Neural cell (in vitro differentiated cells): Measurements from ENCODE around the gene COQ2. TPM values are rescaled to one million over a fixed set of nuclear protein-coding genes. Genes with fewer than 3 reads are reported as not detected.
"Not testable (repeated sequence)": the region's sequence is repeated elsewhere in the genome, so short reads cannot be mapped to it uniquely, and the experiment has no call there.

ENCODE experiments used
- H2AFZ ChIP-seq: fragments of 200-600, 300-800 bp; sonication (generic), shearing (Covaris generic); 2 replicates; pipeline ENCODE4 v1.6.0; 2014; ENCODE audit warnings: low read depth, mild to moderate bottlenecking, antibody characterized with exemption, low read length, moderate library complexity
- H3F3A ChIP-seq: fragments of 200-600 bp; shearing (Covaris generic); 2 replicates; pipeline ENCODE4 v1.6.1; 2016; ENCODE audit warnings: mild to moderate bottlenecking, moderate library complexity, mixed read lengths, antibody characterized with exemption, low read length; ENCODE audit not compliant: insufficient read depth, poor library complexity, severe bottlenecking
- H3K27ac ChIP-seq: fragments of 200-600, 300-800 bp; sonication (generic), shearing (Covaris generic); 2 replicates; pipeline ENCODE4 v1.5.1; 2014; ENCODE audit warnings: mild to moderate bottlenecking, low read length, moderate library complexity
- H3K27me3 ChIP-seq: fragments of 300-800, 200-600 bp; sonication (generic), shearing (Covaris generic); 2 replicates; pipeline ENCODE4 v1.6.0; 2014; ENCODE audit warnings: mild to moderate bottlenecking, low read depth, low read length, moderate library complexity; ENCODE audit not compliant: insufficient read depth
- H3K36me3 ChIP-seq: fragments of 300-800, 200-600 bp; sonication (generic), shearing (Covaris generic); 2 replicates; pipeline ENCODE4 v1.5.1; 2014; ENCODE audit warnings: mild to moderate bottlenecking, antibody characterized with exemption, low read length, moderate library complexity; ENCODE audit not compliant: insufficient read depth
- H3K4me2 ChIP-seq: fragments of 300-800, 200-600 bp; sonication (generic), shearing (Covaris generic); 2 replicates; pipeline ENCODE4 v1.6.0; 2014; ENCODE audit warnings: mild to moderate bottlenecking, low read length
- H3K4me3 ChIP-seq: fragments of 300-800, 200-600 bp; sonication (generic), shearing (Covaris generic); 2 replicates; pipeline ENCODE4 v1.5.1; 2014; ENCODE audit warnings: mild to moderate bottlenecking, low read length, moderate library complexity
- H3K79me2 ChIP-seq: fragments of 200-600 bp; shearing (Covaris generic); replicated peaks from 2 replicates; pipeline ENCODE4 v1.6.0; 2014; ENCODE audit warnings: mild to moderate bottlenecking, low read length, moderate library complexity; ENCODE audit not compliant: insufficient read depth
- H3K9ac ChIP-seq: fragments of 300-800, 200-600 bp; sonication (generic), shearing (Covaris generic); 2 replicates; pipeline ENCODE4 v1.6.1; 2016; ENCODE audit warnings: mild to moderate bottlenecking, low read length, mixed read lengths
- H3K9me2 ChIP-seq: fragments of 200-600 bp; shearing (Covaris generic); 2 replicates; pipeline ENCODE4 v1.6.1; 2016; ENCODE audit warnings: mild to moderate bottlenecking, low read length, mixed read lengths; ENCODE audit not compliant: insufficient read depth
- H3K9me3 ChIP-seq: fragments of 200-600, 300-800 bp; sonication (generic), shearing (Covaris generic); 2 replicates; pipeline ENCODE4 v1.6.1; 2016; ENCODE audit warnings: mild to moderate bottlenecking, mixed run types, low read length, moderate library complexity, mixed read lengths
- H4K20me1 ChIP-seq: fragments of 200-600 bp; shearing (Covaris generic); 2 replicates; pipeline ENCODE4 v1.6.1; 2016; ENCODE audit warnings: mild to moderate bottlenecking, mixed run types; ENCODE audit not compliant: insufficient read depth
- EP300 ChIP-seq: fragments of 450-650 bp; conservative IDR thresholded peaks from 2 replicates; pipeline ENCODE4 v1.6.1; 2014; ENCODE audit warnings: antibody characterized with exemption, mild to moderate bottlenecking, moderate library complexity; ENCODE audit not compliant: poor library complexity, severe bottlenecking
- EZH2 ChIP-seq: fragments of 200-600, 300-800 bp; shearing (Covaris generic), sonication (generic); IDR thresholded peaks from 2 replicates; pipeline ENCODE4 v1.6.1; 2014; ENCODE audit warnings: antibody characterized with exemption, low read length, borderline replicate concordance, mild to moderate bottlenecking; ENCODE audit not compliant: insufficient read depth, poor library complexity, severe bottlenecking
- MXI1 ChIP-seq: fragments of 450-650 bp; conservative IDR thresholded peaks from 2 replicates; pipeline ENCODE4 v1.6.1; 2014; ENCODE audit warnings: antibody characterized with exemption, mild to moderate bottlenecking; ENCODE audit not compliant: poor library complexity, severe bottlenecking
- POLR2AphosphoS5 ChIP-seq: IDR thresholded peaks from 2 replicates; pipeline ENCODE4 v1.6.1; 2012
- RAD21 ChIP-seq: fragments of 450-650 bp; conservative IDR thresholded peaks from 2 replicates; pipeline ENCODE4 v1.6.1; 2014; ENCODE audit warnings: antibody characterized with exemption, mild to moderate bottlenecking, moderate library complexity
- SMC3 ChIP-seq: fragments of 450-650 bp; conservative IDR thresholded peaks from 2 replicates; pipeline ENCODE4 v1.6.1; 2014; ENCODE audit warnings: antibody characterized with exemption, mild to moderate bottlenecking, moderate library complexity; ENCODE audit not compliant: poor library complexity
- TAF1 ChIP-seq: IDR thresholded peaks from 2 replicates; pipeline ENCODE4 v1.6.1; 2012; ENCODE audit warnings: low read depth
- polyA plus RNA-seq: library from polyadenylated mRNA; depleted of rRNA; stranded (reverse); fragments of >200 nt; gene quantifications from 2 replicates; pipeline ENCODE4 v1.2.3, GENCODE V29; 2014
- TF ChIP-seq, protein P1 (sequence below): fragments of 450-650 bp; IDR thresholded peaks from 2 replicates; pipeline ENCODE4 v1.5.1; 2014; ENCODE audit warnings: antibody characterized with exemption, mild to moderate bottlenecking, moderate library complexity; ENCODE audit not compliant: poor library complexity, severe bottlenecking
- TF ChIP-seq, protein P2 (sequence below): IDR thresholded peaks from 2 replicates; pipeline ENCODE4 v1.6.1; 2012; ENCODE audit warnings: borderline replicate concordance

Gene COQ2
- polyA plus RNA-seq, 1 donor from 2014 or later: 19.8 TPM

DNA sequence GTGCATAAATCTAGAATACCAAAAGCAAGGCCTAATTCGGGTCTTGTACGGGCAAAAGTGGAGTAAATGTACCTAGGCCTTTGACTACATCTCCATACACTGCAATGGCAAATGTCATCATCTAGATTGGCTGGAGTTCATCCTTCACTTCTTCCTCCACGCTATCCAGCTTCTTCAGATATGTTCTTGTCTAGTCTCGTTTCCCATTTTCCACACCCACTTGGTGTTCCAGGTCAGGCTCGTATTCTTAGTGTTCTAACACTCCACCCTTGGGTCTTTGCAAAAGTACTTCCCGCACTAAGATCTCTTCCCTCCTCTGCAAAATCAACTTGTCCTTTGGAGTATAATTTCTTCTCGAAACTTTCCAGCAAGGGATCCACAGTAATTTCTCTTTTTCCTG, 1.4 kb downstream of the COQ2 start (continued):
- TF ChIP-seq RAD21: no peak

DNA sequence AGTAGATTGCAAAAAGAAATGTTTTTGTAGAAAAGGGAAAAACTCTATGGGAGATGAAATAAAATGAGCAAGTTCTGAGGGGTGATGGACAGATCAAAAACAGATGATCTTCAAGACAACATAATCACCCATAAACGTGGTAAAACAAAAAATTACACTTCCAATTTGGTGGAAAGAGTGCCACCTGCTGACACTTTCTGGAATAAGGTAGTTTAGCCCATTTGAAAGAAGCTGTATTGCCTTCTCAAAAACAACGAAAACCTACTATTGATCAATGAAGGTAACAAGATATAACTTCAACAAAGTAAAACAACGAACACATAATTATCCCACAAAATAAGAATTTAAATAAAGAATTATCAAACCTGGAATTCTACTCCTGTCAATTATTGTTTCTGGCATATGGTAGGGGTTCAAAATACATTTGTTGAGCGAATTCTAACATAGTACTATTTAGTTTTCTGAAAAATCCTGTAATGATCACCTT, 2.5 kb downstream of the COQ2 start:
- peaks cover 3% of the 10 kb centered on the region for H3F3A ChIP-seq
- peak overlapping the region; percentile 43 for H3K4me3 ChIP-seq
- no peaks in the 10 kb centered on the region for H3K9me2 ChIP-seq
- no peak overlapping the region for H3K9ac ChIP-seq
- H2AFZ ChIP-seq: no peak overlapping the region
- H3K27ac ChIP-seq: no peak overlapping the region
- H3K9me3 ChIP-seq: no peaks in the 10 kb centered on the region
- no peaks in the 10 kb centered on the region for H3K27me3 ChIP-seq
- no peaks in the 10 kb centered on the region for H3K79me2 ChIP-seq
- H3K36me3 ChIP-seq: no peaks in the 10 kb centered on the region
- no peak overlapping the region for H3K4me2 ChIP-seq
- H4K20me1 ChIP-seq: no peaks in the 10 kb centered on the region
- TF ChIP-seq, protein P1, sequence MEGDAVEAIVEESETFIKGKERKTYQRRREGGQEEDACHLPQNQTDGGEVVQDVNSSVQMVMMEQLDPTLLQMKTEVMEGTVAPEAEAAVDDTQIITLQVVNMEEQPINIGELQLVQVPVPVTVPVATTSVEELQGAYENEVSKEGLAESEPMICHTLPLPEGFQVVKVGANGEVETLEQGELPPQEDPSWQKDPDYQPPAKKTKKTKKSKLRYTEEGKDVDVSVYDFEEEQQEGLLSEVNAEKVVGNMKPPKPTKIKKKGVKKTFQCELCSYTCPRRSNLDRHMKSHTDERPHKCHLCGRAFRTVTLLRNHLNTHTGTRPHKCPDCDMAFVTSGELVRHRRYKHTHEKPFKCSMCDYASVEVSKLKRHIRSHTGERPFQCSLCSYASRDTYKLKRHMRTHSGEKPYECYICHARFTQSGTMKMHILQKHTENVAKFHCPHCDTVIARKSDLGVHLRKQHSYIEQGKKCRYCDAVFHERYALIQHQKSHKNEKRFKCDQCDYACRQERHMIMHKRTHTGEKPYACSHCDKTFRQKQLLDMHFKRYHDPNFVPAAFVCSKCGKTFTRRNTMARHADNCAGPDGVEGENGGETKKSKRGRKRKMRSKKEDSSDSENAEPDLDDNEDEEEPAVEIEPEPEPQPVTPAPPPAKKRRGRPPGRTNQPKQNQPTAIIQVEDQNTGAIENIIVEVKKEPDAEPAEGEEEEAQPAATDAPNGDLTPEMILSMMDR: peak; percentile 79
- TF ChIP-seq SMC3: peak; percentile 69
- TF ChIP-seq EP300: no peak
- peak; percentile 65 for TF ChIP-seq RAD21

DNA sequence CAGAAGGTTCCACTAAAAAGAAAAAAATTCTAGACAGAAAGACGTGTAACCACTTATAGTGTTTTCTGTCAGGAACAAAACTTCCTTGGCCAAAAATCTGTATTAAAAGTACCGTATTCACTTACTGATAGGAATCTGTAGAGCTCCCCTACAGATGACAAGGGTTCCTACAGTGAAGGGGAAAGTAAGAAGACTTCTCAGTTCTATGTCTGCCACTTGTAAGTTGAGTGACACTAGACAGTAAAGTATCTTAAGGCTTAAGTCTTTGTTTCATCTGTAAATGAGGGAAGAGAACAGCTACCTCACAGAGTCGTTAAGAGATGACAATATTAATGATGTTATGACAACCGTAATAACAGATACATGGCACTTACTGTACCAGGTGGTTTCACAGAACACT, 3.3 kb downstream of the COQ2 start:
- Histone ChIP-seq H3K9me2 (no peaks in the 10 kb centered on the region), H2AFZ (no peak overlapping the region), H3K9ac (no peak overlapping the region), H3F3A (peaks cover 3% of the 10 kb centered on the region), H3K4me3 (peak overlapping the region; percentile 43), H3K79me2 (no peaks in the 10 kb centered on the region), H3K9me3 (no peaks in the 10 kb centered on the region), H3K4me2 (no peak overlapping the region), H3K27ac (no peak overlapping the region), H3K36me3 (no peaks in the 10 kb centered on the region), H4K20me1 (no peaks in the 10 kb centered on the region), H3K27me3 (no peaks in the 10 kb centered on the region)
- TF ChIP-seq SMC3 (no peak), POLR2AphosphoS5 (no peak)

DNA sequence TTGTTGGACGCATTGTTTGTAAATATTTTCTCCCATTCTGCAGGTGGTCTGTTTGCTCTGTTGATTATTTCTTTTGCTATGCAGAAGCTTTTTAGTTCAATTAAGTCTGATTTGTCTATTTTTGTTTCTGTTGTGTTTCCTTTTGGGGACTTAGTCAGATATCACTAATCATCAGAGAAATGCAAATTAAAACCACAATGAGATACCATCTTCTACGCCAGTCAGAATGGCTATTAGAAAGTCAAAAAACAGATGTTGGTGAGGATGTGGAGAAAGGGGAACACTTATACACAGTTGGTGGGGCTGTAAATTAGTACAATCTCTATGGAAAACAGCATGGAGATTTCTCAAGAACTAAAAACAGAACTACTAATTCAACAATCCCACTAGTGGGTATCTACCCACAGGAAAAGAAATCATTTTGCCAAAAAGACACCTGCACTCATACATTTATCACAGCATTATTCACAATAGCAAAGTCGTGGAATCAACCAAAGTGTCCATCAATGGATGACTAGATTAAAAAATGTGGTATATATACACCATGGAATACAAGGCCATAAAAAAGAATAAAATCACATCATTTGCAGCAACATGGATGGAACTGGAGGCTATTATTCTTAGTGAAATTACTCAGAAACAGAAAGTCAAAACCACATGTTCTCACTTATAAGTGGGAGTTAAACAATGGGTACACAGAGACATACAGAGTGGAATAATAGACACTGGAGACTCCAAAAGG, 8.1 kb downstream of the COQ2 start:
- Histone ChIP-seq H3K36me3 (no peaks in the 10 kb centered on the region), H3K9me2 (no peaks in the 10 kb centered on the region), H3F3A (no peaks in the 10 kb centered on the region), H4K20me1 (no peaks in the 10 kb centered on the region), H3K9ac (no peak overlapping the region), H3K27me3 (no peaks in the 10 kb centered on the region), H3K4me2 (no peak overlapping the region), H3K9me3 (no peaks in the 10 kb centered on the region), H3K27ac (no peak overlapping the region), H2AFZ (no peak overlapping the region), H3K79me2 (no peaks in the 10 kb centered on the region), H3K4me3 (no peak overlapping the region)
- TF ChIP-seq EP300 (no peak), SMC3 (no peak), EZH2 (no peak), RAD21 (no peak), TAF1 (no peak), POLR2AphosphoS5 (no peak), MXI1 (no peak)
- TF ChIP-seq, protein P2, sequence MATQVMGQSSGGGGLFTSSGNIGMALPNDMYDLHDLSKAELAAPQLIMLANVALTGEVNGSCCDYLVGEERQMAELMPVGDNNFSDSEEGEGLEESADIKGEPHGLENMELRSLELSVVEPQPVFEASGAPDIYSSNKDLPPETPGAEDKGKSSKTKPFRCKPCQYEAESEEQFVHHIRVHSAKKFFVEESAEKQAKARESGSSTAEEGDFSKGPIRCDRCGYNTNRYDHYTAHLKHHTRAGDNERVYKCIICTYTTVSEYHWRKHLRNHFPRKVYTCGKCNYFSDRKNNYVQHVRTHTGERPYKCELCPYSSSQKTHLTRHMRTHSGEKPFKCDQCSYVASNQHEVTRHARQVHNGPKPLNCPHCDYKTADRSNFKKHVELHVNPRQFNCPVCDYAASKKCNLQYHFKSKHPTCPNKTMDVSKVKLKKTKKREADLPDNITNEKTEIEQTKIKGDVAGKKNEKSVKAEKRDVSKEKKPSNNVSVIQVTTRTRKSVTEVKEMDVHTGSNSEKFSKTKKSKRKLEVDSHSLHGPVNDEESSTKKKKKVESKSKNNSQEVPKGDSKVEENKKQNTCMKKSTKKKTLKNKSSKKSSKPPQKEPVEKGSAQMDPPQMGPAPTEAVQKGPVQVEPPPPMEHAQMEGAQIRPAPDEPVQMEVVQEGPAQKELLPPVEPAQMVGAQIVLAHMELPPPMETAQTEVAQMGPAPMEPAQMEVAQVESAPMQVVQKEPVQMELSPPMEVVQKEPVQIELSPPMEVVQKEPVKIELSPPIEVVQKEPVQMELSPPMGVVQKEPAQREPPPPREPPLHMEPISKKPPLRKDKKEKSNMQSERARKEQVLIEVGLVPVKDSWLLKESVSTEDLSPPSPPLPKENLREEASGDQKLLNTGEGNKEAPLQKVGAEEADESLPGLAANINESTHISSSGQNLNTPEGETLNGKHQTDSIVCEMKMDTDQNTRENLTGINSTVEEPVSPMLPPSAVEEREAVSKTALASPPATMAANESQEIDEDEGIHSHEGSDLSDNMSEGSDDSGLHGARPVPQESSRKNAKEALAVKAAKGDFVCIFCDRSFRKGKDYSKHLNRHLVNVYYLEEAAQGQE: no peak
- TF ChIP-seq, protein P1: no peak

DNA sequence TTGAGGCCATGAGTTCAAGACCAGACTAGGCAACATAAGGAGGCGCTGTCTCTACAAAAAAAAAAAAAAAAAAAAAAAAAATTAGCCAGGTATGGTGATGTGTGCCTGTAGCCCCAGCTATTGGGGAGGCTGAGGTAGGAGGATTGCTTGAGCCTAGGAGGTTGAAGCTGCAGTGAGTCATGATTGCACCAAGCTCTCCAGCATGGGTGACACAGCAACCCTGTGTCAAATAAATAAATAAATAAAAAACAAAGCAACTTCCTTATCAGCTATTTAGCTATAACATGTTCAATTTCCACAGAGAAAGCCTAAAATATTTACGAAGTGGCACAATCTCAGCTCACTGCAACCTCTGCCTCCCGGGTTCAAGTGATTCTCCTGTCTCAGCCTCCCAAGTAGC, 10.7 kb downstream of the COQ2 start:
- H2AFZ ChIP-seq, H3K4me2 ChIP-seq, H3K27me3 ChIP-seq, H3K9me2 ChIP-seq, H3K36me3 ChIP-seq, H3K79me2 ChIP-seq, H3F3A ChIP-seq, H3K4me3 ChIP-seq, H3K9ac ChIP-seq, H3K9me3 ChIP-seq, H3K27ac ChIP-seq, H4K20me1 ChIP-seq: not testable (repeated sequence)
